GM18909 (cell line): ENCODE results near the gene CEP350.

ENCODE experiments used
- ATAC-seq: cut with Tn5 transposase; IDR thresholded peaks from one replicate; pipeline ENCODE4 v1.9.1; 2021; ENCODE audit warnings: mild to moderate bottlenecking; ENCODE audit not compliant: unreplicated experiment, poor library complexity

Gene CEP350

DNA sequence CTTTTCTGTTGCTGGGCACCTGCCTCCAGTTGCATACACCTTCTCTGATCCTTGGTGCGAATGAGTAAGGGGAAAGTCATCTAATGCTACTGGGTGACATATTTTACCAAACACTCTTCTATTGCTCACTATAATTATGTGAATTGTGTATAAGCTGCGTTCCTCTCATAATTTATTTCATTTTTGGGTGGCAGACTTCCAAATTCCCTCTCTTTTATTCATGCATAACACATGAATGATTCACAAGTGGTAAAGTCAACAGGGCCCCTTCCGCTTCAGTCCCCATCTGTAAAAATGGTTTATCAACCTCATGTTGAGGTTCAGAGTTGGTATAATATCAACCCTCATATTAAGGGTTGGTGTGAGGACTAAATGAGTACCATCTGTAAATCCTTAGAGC, 196.9 kb downstream of the CEP350 start:
- no peak for ATAC-seq

DNA sequence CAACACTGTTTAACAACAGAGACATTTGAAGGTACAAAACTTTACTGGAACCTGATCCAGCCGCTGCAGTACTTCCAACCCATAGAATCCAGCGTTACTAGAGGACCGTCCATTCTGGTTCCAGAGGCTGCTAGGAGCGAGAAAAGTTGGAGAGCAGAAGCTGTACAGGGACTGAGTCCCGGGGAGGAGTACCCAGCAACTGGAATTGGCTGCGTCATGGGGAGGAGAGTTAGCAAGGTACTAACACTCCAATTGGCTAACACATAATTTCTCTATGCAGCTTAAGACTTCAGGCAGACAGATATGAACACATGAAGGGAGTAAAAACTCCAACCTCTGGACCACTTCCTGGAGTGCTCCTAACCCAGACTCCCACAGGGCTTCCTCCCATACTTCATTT, 198.0 kb downstream of the CEP350 start:
- ATAC-seq: no peak

DNA sequence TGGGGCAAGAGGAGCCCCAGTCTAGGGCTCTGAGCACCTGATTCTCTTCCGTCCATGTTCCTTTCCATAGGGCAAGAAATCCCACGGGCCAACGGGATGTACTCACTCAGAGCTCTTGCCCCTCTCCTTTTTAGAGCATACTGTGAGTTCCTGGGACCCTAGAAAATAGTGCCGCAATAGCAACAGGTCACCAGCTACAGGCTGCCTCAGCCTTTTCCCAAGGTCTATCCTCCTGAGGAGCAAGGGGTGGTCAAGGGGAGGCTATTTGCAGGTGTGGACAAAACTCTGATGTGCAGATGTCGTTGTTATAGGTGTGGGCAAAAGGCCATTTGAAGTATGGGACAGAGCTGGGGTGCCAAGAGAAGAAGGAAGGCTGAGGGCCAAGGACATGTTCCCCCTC, 198.4 kb downstream of the CEP350 start:
- ATAC-seq: no peak

GRCh38 chr1:180154003-180154324, 199.4 kb downstream of the CEP350 start:
- no peak for ATAC-seq

GRCh38 chr1:180154325-180155181, 199.9 kb downstream of the CEP350 start, which contains the start of gene QSOX1:
QSOX1 (plus strand) TSS chr1:180154869; CDS start chr1:180154908, 39 bp downstream.
- peak; percentile 94 for ATAC-seq

- ATAC-seq: peak; percentile 11
Observed at GRCh38 chr1:180155182-180155682, 200.6 kb downstream of the CEP350 start.

- ATAC-seq: no peak
Observed at GRCh38 chr1:180156201-180156600, 201.6 kb downstream of the CEP350 start.

DNA sequence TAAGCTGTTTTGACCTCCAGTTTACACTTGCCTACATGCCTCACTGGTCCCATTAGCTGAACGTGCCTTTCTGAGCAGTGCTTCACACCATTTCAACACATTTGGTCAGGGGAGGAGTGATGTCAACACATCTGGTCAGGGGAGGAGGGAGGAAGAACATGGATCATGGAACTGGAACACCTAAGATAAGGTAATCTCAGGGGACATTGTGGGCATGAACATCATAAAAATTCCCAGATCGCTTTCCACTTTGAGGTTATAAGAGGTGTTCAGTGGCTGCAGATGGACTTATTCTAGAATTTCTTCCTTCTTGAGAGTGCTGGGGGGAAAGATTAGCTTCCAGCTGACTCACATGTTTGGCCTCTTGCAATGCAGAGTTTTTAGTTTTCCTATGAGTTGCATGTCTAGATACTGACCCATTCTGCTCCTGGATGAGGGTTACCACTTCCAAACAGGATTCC, 202.1 kb downstream of the CEP350 start:
- no peak for ATAC-seq

GRCh38 chr1:180157108-180157507, 202.5 kb downstream of the CEP350 start:
- no peak for ATAC-seq

- no peak for ATAC-seq
Observed at GRCh38 chr1:180157576-180158057, 203.0 kb downstream of the CEP350 start.

DNA sequence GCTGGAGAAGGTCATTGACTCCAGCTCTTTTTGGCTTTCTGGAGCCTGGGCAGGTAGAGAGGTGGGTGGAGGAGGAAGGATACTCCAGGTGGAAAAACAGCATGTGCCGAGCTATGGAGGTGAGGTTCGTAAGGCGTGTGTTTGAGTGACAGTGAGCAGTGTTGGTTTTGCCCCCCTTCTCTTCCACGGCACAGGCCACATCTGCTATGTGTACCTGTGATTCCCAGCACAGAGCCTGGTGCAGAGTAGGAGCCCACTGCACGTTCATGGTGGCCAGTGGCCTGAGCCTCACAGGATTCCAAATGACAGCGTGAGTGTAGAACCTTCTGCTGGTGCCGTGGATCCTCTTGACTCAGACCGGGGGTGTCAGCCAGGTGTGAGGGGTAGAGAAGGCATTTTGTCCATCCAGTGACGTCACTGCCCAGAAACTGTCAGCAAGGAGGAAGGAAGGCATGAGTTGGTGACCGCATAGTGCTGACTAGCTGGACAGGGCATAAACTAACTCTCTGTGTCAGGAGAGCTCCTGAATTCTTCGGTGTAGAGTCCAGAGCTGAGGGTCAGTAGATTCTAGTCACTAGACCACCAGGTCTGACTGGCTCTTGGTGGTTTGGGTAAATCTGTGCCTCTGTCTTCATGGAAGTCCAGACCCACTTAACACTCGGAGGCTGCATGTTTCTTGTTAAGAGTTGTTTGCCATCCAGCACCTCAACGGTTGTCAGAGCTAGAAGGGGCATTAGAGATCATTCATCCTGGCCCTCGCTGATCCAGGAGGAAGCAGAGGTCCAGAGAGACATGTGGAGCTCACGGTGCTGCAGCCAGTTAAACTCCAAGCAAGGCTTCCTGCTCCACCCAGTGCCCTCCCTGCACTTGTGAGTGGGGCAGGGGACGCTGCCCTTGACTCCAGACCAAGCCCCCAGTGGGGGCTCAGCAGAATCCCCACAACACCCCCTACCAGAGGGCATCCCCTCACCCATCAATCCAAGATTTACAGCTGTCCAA, 203.8 kb downstream of the CEP350 start:
- no peak for ATAC-seq

DNA sequence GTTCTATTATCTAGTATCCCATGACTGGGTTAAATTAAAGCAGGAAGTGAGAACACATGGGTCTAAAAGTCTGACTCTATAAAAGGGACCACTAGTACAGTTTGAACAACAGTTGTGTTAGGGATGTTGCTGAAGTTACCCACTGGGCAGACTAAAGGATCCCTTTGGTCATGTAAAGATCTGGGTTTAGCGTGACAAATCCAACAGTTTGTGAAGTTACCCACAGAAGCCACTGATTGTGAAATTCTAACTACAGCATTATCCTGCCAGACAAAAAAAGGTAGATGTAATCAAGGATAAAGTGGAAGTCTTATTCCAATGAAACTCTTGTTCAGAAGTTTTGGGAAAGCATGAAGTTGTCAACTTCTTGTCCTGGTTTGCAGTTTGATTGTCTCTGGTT, 205.7 kb downstream of the CEP350 start:
- no peak for ATAC-seq

DNA sequence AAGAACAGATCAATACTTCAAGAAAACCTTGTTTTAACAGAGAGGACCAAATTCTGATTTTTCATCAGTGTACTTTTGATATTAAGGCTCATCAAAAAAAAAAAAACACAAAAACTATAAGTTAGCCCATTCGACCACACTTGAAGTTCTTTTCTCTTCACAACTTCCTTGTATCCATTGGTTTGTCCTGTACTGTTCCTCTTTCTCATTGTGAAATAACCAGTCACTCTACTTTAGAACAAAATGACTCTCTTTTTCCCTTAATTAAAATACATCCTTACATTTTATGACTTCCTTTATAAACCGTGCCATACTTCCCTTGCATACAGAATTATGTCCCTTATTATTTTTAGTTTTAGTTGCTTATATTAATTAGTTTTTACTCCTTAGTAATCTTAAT, 208.4 kb downstream of the CEP350 start:
- no peak for ATAC-seq
